ENCODE measurements around the gene IQGAP2. TPM values are rescaled to one million over a fixed set of nuclear protein-coding genes. Genes with fewer than 3 reads are reported as not detected.

Gene IQGAP2
- total RNA-seq, 4 donors from 2014 or later, result 22.6 to 63.9 (median 28.3) TPM

DNA sequence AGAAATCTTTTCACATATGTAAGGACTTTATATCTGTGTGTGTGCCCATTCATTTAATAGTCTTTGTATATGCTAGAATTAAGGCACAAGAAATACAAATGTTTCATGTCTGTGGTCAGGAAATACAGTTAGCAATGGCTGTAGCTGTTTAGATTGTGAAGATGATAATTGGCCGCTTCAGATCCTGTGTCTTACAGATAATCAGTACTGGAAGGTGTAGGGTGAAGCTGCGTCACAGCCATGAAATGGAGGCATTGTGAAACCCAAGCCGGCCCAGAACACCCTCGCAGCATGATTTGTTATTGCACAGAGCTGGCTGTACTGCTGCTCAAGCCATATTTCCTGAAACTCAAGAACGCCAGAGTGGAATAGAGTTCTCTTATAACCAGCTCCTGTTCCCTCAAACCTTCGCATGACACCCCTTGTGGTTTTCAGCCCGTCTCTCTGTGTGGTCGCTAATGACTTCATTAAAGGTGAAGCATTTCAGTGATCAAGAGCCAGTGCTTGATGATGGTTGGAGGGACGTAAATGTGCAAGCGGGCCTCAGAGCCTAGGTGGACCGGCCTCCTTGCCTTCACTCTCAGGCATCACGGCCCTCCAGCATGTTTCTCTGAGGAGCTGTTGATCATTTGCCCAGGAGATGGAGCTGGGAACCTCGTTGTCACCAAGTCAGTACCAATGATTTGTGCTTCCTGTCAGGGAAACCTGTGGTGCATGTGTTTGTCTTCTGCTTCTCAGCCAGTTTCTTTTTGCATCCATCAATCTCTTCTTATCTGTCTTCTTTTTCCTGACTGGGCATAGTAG, 140.0 kb downstream of the IQGAP2 start:
- ATAC-seq (ENCODE audit: low FRiP score) (no peak), DNase-seq (ENCODE audit: low spot score) (no peak)
- TF ChIP-seq, protein P1, sequence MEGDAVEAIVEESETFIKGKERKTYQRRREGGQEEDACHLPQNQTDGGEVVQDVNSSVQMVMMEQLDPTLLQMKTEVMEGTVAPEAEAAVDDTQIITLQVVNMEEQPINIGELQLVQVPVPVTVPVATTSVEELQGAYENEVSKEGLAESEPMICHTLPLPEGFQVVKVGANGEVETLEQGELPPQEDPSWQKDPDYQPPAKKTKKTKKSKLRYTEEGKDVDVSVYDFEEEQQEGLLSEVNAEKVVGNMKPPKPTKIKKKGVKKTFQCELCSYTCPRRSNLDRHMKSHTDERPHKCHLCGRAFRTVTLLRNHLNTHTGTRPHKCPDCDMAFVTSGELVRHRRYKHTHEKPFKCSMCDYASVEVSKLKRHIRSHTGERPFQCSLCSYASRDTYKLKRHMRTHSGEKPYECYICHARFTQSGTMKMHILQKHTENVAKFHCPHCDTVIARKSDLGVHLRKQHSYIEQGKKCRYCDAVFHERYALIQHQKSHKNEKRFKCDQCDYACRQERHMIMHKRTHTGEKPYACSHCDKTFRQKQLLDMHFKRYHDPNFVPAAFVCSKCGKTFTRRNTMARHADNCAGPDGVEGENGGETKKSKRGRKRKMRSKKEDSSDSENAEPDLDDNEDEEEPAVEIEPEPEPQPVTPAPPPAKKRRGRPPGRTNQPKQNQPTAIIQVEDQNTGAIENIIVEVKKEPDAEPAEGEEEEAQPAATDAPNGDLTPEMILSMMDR (IDR thresholded peaks at IDR 0.05), result no peak

GRCh38 chr5:76544268-76544926, 141.3 kb downstream of the IQGAP2 start:
- DNase-seq (ENCODE audit: low spot score) (no peak), ATAC-seq (ENCODE audit: low FRiP score) (no peak)
- TF ChIP-seq, protein P1 (IDR thresholded peaks at IDR 0.05), result no peak

- DNase-seq (ENCODE audit: low spot score), result no peak
- no peak for ATAC-seq (ENCODE audit: low FRiP score)
- TF ChIP-seq, protein P1 (IDR thresholded peaks at IDR 0.05), result no peak
These were observed 142.1 kb downstream of the IQGAP2 start for GRCh38 chr5:76545184-76545583.

DNA sequence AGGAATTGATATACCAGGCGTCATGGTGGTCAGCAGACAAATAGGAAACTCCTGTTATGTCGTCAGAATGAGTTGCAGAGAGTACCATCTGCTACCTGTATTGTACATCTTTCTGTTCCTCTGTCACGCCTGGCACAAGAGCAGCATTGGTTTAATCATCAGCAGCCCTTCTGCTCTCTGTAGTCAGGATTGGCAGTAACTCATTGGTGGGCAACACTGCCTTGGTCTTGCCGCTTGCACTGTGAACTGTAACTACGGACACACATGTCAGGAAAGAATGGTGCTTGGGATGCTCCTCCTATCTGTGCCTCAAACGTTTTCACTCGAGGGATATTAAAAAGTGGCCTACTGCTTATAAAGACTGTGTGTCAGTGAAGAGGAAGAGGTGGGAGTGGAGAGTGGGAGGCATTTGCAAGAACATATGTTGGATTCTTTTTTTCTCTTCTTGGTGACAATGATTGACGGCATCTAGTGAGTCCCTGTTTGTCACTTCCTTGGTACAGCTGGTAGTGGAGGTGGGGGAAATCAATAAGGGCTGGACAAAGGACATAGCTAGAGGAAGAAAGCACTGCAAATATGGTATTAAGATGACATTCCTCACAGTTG, 143.5 kb downstream of the IQGAP2 start:
- ATAC-seq (ENCODE audit: low FRiP score), result no peak
- TF ChIP-seq, protein P1 (IDR thresholded peaks at IDR 0.05), result no peak
- DNase-seq (ENCODE audit: low spot score), result no peak

- TF ChIP-seq, protein P1 (IDR thresholded peaks at IDR 0.05), result no peak
- no peak for DNase-seq (ENCODE audit: low spot score)
- ATAC-seq (ENCODE audit: low FRiP score), result peak; percentile 11
These were observed 144.3 kb downstream of the IQGAP2 start for GRCh38 chr5:76547242-76547890.

DNA sequence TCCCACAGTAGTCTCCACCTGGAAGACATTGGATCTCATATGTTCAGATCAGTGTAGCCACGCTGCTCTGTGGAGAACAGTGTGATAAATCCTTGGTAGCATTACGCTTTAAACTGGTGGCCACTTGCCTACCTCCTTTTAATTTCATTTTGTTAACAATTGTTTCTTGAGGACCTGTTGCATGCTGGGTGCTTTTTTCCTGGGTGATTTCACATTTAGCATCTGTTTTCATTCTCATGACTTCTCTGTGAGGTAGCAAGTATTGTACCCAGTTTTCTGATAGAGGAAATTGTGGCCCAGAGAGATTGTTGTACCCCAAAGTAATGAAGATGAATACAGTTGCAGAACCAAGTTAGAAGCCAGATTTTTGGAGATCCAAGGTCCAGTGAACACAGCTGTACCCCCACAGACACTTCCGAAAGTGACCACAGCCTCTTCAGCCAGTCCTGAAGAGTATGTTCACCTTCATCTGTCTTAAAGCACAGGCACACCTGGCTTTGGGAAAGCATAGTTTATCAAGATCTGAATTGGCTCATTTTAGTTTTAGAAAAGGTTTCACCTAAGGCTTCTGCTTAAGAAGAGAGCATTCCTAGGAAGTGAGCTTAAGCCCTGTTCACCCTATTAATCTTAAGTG, 144.9 kb downstream of the IQGAP2 start:
- peak; percentile 35 for ATAC-seq (ENCODE audit: low FRiP score)
- DNase-seq (ENCODE audit: low spot score), result no peak
- TF ChIP-seq, protein P1 (IDR thresholded peaks at IDR 0.05), result no peak

Measured in omental fat pad (tissue), 4 donors.